IPS DF 6.9 (cell line): ENCODE data around the gene NEB.

ENCODE experiments used
- DNase-seq: peaks from one replicate; pipeline ENCODE4 v3.0.0-alpha.2; 2013; ENCODE audit warnings: low read depth, low spot score
- H3K27ac ChIP-seq: one replicate; pipeline ENCODE4 v1.5.1; 2013; ENCODE audit warnings: low read length, control low read depth
- H3K27me3 ChIP-seq: 2 replicates; pipeline ENCODE4 v1.6.1; 2013; ENCODE audit warnings: mild to moderate bottlenecking, low read length; ENCODE audit not compliant: control insufficient read depth, insufficient read depth
- H3K36me3 ChIP-seq: 2 replicates; pipeline ENCODE4 v1.6.1; 2013; ENCODE audit warnings: low read length; ENCODE audit not compliant: control insufficient read depth, insufficient read depth
- H3K4me1 ChIP-seq: 2 replicates; pipeline ENCODE4 v1.6.1; 2013; ENCODE audit warnings: low read length; ENCODE audit not compliant: control insufficient read depth, insufficient read depth
- H3K4me3 ChIP-seq: 2 replicates; pipeline ENCODE4 v1.5.1; 2013; ENCODE audit warnings: mild to moderate bottlenecking, low read length
- H3K9me3 ChIP-seq: 2 replicates; pipeline ENCODE4 v1.6.1; 2013; ENCODE audit warnings: low read length, inconsistent platforms; ENCODE audit not compliant: control insufficient read depth, insufficient read depth
- WGBS: extraction: QIAGEN DNeasy Blood & Tissue Kit; methylation state at CpG from one replicate; pipeline ENCODE4 v1.1.7; 2013; ENCODE audit warnings: mixed read lengths, missing lambda C conversion rate; ENCODE audit not compliant: insufficient read length, insufficient coverage; 5-methylcytosine and 5-hydroxymethylcytosine counted together

Gene NEB

GRCh38 chr2:151670846-151671597 lies 63.3 kb downstream of the NEB start:
- no CpG with 5 or more reads among the region's 9 CpGs for WGBS
- DNase-seq = no peak
- H3K36me3 ChIP-seq = no peaks in the 10 kb centered on the region

GRCh38 chr2:151670346-151670745 lies 63.9 kb downstream of the NEB start:
- no CpG with 5 or more reads among the region's 7 CpGs for WGBS
- Histone ChIP-seq H3K27ac (no peak overlapping the region), H3K36me3 (no peaks in the 10 kb centered on the region), H3K4me3 (no peak overlapping the region), H3K4me1 (peaks cover 1% of the 10 kb centered on the region; the same call in 1 of the 2 replicates), H3K27me3 (no peaks in the 10 kb centered on the region), H3K9me3 (no peaks in the 10 kb centered on the region)
- no peak for DNase-seq

More at GRCh38 chr2:151670846-151671597, 63.3 kb downstream of the NEB start:
- H3K27me3 ChIP-seq = no peaks in the 10 kb centered on the region
- no peaks in the 10 kb centered on the region for H3K9me3 ChIP-seq
- H3K4me1 ChIP-seq = peaks cover 1% of the 10 kb centered on the region; the same call in 1 of the 2 replicates
- H3K27ac ChIP-seq = no peak overlapping the region
- H3K4me3 ChIP-seq = no peak overlapping the region

- DNase-seq = no peak
- Histone ChIP-seq H3K36me3 (no peaks in the 10 kb centered on the region), H3K4me1 (peaks cover 1% of the 10 kb centered on the region; the same call in 1 of the 2 replicates), H3K4me3 (no peak overlapping the region), H3K27me3 (no peaks in the 10 kb centered on the region), H3K9me3 (no peaks in the 10 kb centered on the region), H3K27ac (no peak overlapping the region)
- WGBS = no CpG with 5 or more reads among the region's 6 CpGs
These were observed 64.6 kb downstream of the NEB start for GRCh38 chr2:151669585-151670081.

- Histone ChIP-seq H3K27ac (no peak overlapping the region), H3K9me3 (no peaks in the 10 kb centered on the region), H3K36me3 (no peaks in the 10 kb centered on the region), H3K27me3 (no peaks in the 10 kb centered on the region), H3K4me1 (peaks cover 1% of the 10 kb centered on the region; the same call in 1 of the 2 replicates), H3K4me3 (no peak overlapping the region)
- no peak for DNase-seq
- no CpG with 5 or more reads among the region's 5 CpGs for WGBS
These were observed 65.5 kb downstream of the NEB start for GRCh38 chr2:151668737-151669136.

- no peaks in the 10 kb centered on the region for H3K9me3 ChIP-seq
- H3K27ac ChIP-seq = no peak overlapping the region
- H3K36me3 ChIP-seq = no peaks in the 10 kb centered on the region
- DNase-seq = no peak
- no peak overlapping the region for H3K4me3 ChIP-seq
- H3K27me3 ChIP-seq = no peaks in the 10 kb centered on the region
- no CpG with 5 or more reads among the region's 3 CpGs for WGBS
- peaks cover 1% of the 10 kb centered on the region; the same call in 1 of the 2 replicates for H3K4me1 ChIP-seq
These were observed 68.3 kb downstream of the NEB start for GRCh38 chr2:151665959-151666358.

- Histone ChIP-seq H3K27ac (no peak overlapping the region), H3K27me3 (no peaks in the 10 kb centered on the region), H3K4me1 (no peaks in the 10 kb centered on the region; the same call in 1 of the 2 replicates), H3K9me3 (no peaks in the 10 kb centered on the region), H3K36me3 (no peaks in the 10 kb centered on the region), H3K4me3 (no peak overlapping the region)
- WGBS = no CpG with 5 or more reads among the region's 1 CpG
- DNase-seq = no peak
These were observed 69.8 kb downstream of the NEB start for GRCh38 chr2:151664520-151664919.

GRCh38 chr2:151661625-151662024 lies 72.7 kb downstream of the NEB start:
- Histone ChIP-seq H3K4me3 (no peak overlapping the region), H3K9me3 (no peaks in the 10 kb centered on the region)
- WGBS = no CpG with 5 or more reads among the region's 2 CpGs

GRCh38 chr2:151658081-151658480 lies 76.2 kb downstream of the NEB start:
- no peak overlapping the region for H3K4me3 ChIP-seq
- H3K27me3 ChIP-seq = no peaks in the 10 kb centered on the region
- H3K36me3 ChIP-seq = no peaks in the 10 kb centered on the region
- no peaks in the 10 kb centered on the region for H3K4me1 ChIP-seq
- no peak overlapping the region for H3K27ac ChIP-seq
- no CpG with 5 or more reads among the region's 2 CpGs for WGBS
- H3K9me3 ChIP-seq = no peaks in the 10 kb centered on the region
- DNase-seq = no peak

More at GRCh38 chr2:151661625-151662024, 72.7 kb downstream of the NEB start:
- no peak for DNase-seq
- Histone ChIP-seq H3K36me3 (no peaks in the 10 kb centered on the region), H3K27ac (no peak overlapping the region), H3K4me1 (no peaks in the 10 kb centered on the region), H3K27me3 (no peaks in the 10 kb centered on the region)

GRCh38 chr2:151657667-151658076 lies 76.6 kb downstream of the NEB start:
- H3K9me3 ChIP-seq = no peaks in the 10 kb centered on the region
- no peak overlapping the region for H3K27ac ChIP-seq
- H3K36me3 ChIP-seq = no peaks in the 10 kb centered on the region
- H3K4me3 ChIP-seq = no peak overlapping the region
- no peaks in the 10 kb centered on the region for H3K4me1 ChIP-seq
- no CpG with 5 or more reads among the region's 2 CpGs for WGBS
- no peak for DNase-seq
- no peaks in the 10 kb centered on the region for H3K27me3 ChIP-seq

- no CpG with 5 or more reads among the region's 8 CpGs for WGBS
- Histone ChIP-seq H3K27ac (no peak overlapping the region), H3K36me3 (no peaks in the 10 kb centered on the region)
These were observed 78.4 kb downstream of the NEB start for GRCh38 chr2:151655663-151656398.

More at GRCh38 chr2:151655663-151656398, 78.4 kb downstream of the NEB start:
- Histone ChIP-seq H3K27me3 (no peaks in the 10 kb centered on the region), H3K9me3 (no peaks in the 10 kb centered on the region), H3K4me3 (no peak overlapping the region), H3K4me1 (no peaks in the 10 kb centered on the region)
- DNase-seq = no peak
